GM18907 (cell line): ENCODE results near the gene KLRC3.
"Not testable (repeated sequence)": the region's sequence is repeated elsewhere in the genome, so short reads cannot be mapped to it uniquely, and the experiment has no call there.

Source experiments
- ATAC-seq: cut with Tn5 transposase; IDR thresholded peaks from one replicate; pipeline ENCODE4 v1.9.1; 2021; ENCODE audit warnings: mild to moderate bottlenecking, moderate library complexity; ENCODE audit not compliant: unreplicated experiment

KLRC3 gene

GRCh38 chr12:10371893-10372535 is 48.4 kb downstream of the KLRC3 start:
- ATAC-seq = not testable (repeated sequence)

GRCh38 chr12:10369557-10370415 is 50.6 kb downstream of the KLRC3 start:
- no peak for ATAC-seq

GRCh38 chr12:10368206-10369171 is 51.9 kb downstream of the KLRC3 start:
- no peak for ATAC-seq

GRCh38 chr12:10367714-10368113 is 52.7 kb downstream of the KLRC3 start:
- ATAC-seq = not testable (repeated sequence)

GRCh38 chr12:10366875-10367274 is 53.5 kb downstream of the KLRC3 start:
- ATAC-seq = no peak

- ATAC-seq = no peak
Measured at GRCh38 chr12:10365696-10366405, 54.5 kb downstream of the KLRC3 start.

- peak; percentile 54 for ATAC-seq
Measured at GRCh38 chr12:10364815-10365622, 55.4 kb downstream of the KLRC3 start.

GRCh38 chr12:10363914-10364814 is 56.2 kb downstream of the KLRC3 start:
- peak; percentile 91 for ATAC-seq

- peak; percentile 3 for ATAC-seq
Measured at GRCh38 chr12:10363658-10363913, 56.8 kb downstream of the KLRC3 start.

- no peak for ATAC-seq
Measured at GRCh38 chr12:10362828-10363657, 57.4 kb downstream of the KLRC3 start.

GRCh38 chr12:10362325-10362724 is 58.1 kb downstream of the KLRC3 start:
- no peak for ATAC-seq
